Measurements from ENCODE around the gene ABCA1.

Gene ABCA1

GRCh38 chr9:104882566-104882965 is 45.4 kb downstream of the ABCA1 start:
- in situ Hi-C loops (cut with MboI; ENCODE audit: low sequenced_read_pairs, unreplicated experiment): no loop called here
- DNase-seq (ENCODE audit: low spot score): no peak
- no peak for TF ChIP-seq CTCF (IDR thresholded peaks at IDR 0.05; ENCODE audit: borderline replicate concordance, control extremely low read depth, extremely low read depth, insufficient read depth, missing control alignments)

GRCh38 chr9:104882086-104882485 is 45.9 kb downstream of the ABCA1 start:
- in situ Hi-C loops (cut with MboI; ENCODE audit: low sequenced_read_pairs, unreplicated experiment): no loop called here
- TF ChIP-seq CTCF (IDR thresholded peaks at IDR 0.05; ENCODE audit: borderline replicate concordance, control extremely low read depth, extremely low read depth, insufficient read depth, missing control alignments): no peak
- DNase-seq (ENCODE audit: low spot score): no peak

- in situ Hi-C loops (cut with MboI; ENCODE audit: low sequenced_read_pairs, unreplicated experiment): no loop called here
- DNase-seq (ENCODE audit: low spot score): no peak
Observed at GRCh38 chr9:104879555-104880309, 48.2 kb downstream of the ABCA1 start.

GRCh38 chr9:104876587-104876986 is 51.4 kb downstream of the ABCA1 start:
- no peak for DNase-seq (ENCODE audit: low spot score)
- no peak for TF ChIP-seq CTCF (IDR thresholded peaks at IDR 0.05; ENCODE audit: borderline replicate concordance, control extremely low read depth, extremely low read depth, insufficient read depth, missing control alignments)
- in situ Hi-C loops (cut with MboI; ENCODE audit: low sequenced_read_pairs, unreplicated experiment): no loop called here

More at GRCh38 chr9:104879555-104880309, 48.2 kb downstream of the ABCA1 start:
- TF ChIP-seq CTCF (IDR thresholded peaks at IDR 0.05; ENCODE audit: borderline replicate concordance, control extremely low read depth, extremely low read depth, insufficient read depth, missing control alignments): no peak

- in situ Hi-C loops (cut with MboI; ENCODE audit: low sequenced_read_pairs, unreplicated experiment): no loop called here
- TF ChIP-seq CTCF (IDR thresholded peaks at IDR 0.05; ENCODE audit: borderline replicate concordance, control extremely low read depth, extremely low read depth, insufficient read depth, missing control alignments): no peak
- no peak for DNase-seq (ENCODE audit: low spot score)
Observed at GRCh38 chr9:104875897-104876296, 52.1 kb downstream of the ABCA1 start.

GRCh38 chr9:104875320-104875719 is 52.6 kb downstream of the ABCA1 start:
- TF ChIP-seq CTCF (IDR thresholded peaks at IDR 0.05; ENCODE audit: borderline replicate concordance, control extremely low read depth, extremely low read depth, insufficient read depth, missing control alignments): no peak
- no peak for DNase-seq (ENCODE audit: low spot score)
- in situ Hi-C loops (cut with MboI; ENCODE audit: low sequenced_read_pairs, unreplicated experiment): no loop called here
